ENCODE results near the gene MAP3K21.

The MAP3K21 gene

GRCh38 chr1:233320023-233320422 is 7.5 kb upstream of the MAP3K21 start:
- in situ Hi-C loops (cut with MboI; ENCODE audit: low pct_unique_long_range_greater_than_20kb, low sequenced_read_pairs) = no loop called here
- no peak for DNase-seq

- no peak for DNase-seq
- in situ Hi-C loops (cut with MboI; ENCODE audit: low pct_unique_long_range_greater_than_20kb, low sequenced_read_pairs) = no loop called here
Observed at GRCh38 chr1:233323718-233324117, 3.8 kb upstream of the MAP3K21 start.

DNA sequence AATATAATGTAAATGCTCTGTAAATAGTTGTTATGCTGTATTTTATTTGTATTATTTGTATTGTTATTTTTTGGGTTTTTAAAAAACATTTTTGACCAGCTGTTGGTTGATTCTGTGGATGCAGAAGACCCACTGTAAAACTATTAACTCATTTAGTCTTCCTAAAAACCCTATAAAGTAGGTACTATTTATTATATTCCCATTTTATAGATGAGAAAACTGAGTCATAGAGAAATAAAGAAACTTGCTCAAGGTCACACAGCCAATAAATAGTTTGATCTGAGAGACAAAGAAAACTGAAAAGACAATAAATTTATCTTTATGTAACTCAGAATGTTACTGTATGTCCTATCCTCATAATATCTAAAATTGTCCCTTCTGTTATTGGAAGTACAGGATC is 1.2 kb upstream of the MAP3K21 start:
- in situ Hi-C loops (cut with MboI; ENCODE audit: low pct_unique_long_range_greater_than_20kb, low sequenced_read_pairs) = no loop called here
- DNase-seq = no peak

DNA sequence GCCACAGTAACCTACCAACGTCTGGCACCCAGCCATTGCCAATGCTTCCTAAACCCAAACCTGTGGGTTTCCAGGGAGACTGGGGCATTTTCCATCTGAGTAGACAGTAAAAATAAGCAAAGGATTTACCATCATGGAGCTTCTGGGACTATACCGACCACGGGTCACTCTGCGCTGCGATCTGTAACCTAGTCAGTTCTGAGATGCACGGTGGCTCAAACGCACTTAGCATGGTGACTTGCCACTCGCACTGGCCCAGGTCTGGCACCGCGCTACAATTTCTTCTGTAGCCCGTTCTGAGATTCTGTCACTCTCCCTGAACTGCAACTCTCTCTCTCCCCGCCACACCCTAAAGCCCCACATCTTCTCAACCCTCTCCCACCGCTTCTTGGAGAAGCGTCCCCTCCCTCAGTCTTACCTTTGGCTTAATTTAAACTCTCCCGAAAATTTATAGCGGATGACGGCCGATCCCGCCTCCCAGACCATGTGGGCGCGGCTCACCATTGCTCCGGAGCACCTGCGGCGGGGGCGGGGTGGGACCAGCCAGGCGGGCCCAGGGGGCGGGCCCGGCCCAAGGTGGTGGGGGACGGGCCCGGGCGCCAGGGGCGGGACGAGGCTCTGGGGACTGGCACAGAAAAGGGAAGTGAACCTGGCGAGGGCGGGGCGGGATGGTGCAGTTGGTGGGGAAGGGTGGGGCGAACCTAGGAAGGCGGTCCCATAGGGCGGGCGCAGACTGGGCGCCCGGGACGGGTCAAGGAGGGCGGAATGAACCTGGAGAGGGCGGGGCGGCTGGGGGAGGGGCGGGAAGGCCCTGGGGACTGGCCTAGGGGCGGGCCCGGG is 493 bp upstream of the MAP3K21 start:
- in situ Hi-C loops (cut with MboI; ENCODE audit: low pct_unique_long_range_greater_than_20kb, low sequenced_read_pairs) = no loop called here
- DNase-seq = peak; percentile 85

DNA sequence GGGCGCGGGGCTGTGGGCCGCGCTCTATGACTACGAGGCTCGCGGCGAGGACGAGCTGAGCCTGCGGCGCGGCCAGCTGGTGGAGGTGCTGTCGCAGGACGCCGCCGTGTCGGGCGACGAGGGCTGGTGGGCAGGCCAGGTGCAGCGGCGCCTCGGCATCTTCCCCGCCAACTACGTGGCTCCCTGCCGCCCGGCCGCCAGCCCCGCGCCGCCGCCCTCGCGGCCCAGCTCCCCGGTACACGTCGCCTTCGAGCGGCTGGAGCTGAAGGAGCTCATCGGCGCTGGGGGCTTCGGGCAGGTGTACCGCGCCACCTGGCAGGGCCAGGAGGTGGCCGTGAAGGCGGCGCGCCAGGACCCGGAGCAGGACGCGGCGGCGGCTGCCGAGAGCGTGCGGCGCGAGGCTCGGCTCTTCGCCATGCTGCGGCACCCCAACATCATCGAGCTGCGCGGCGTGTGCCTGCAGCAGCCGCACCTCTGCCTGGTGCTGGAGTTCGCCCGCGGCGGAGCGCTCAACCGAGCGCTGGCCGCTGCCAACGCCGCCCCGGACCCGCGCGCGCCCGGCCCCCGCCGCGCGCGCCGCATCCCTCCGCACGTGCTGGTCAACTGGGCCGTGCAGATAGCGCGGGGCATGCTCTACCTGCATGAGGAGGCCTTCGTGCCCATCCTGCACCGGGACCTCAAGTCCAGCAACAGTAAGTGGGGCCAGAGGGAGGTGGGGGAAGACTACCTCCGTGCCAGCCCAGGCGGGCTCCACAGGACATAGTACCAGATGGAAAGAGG is 808 bp downstream of the MAP3K21 start:
- in situ Hi-C loops (cut with MboI; ENCODE audit: low pct_unique_long_range_greater_than_20kb, low sequenced_read_pairs) = no loop called here
- DNase-seq = peak; percentile 29

DNA sequence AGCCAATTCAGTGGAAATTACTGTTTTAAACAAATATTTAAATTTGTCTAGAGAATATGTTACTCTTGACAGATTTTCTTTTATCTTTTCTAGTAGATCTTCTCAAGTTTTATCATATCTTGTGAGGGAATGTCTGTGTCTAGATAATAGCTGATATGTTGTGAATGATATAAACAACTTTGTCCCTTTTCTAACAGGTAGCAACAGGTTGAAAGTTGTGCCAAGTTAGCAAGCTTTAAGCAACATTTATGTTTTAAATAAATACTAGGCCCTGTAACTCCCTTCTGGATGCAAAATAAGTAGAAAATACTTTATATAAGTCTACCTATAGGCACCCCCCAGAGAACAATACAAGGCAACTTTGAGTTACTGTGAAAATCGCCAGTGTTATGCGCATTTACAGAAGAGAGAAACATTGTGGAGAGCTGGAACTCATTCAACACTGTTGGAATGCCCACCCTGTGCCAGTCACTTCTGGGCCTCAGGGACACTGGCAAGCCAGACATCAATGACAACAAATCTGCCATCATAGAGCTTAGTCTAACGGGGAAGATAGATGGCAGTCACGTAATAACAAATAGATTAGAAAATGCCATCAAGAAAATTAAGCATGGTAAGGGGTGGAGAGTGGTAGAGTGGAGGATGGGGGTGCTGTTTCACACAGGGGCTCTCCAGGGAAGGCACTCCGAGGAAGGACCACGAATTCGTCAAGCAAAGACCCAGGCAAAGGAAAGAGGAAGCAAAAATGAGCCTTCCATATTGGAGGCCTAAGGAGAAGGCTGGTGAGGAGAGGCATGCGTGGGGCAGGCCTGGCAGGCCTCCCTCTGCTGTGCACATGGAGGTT is 4.4 kb downstream of the MAP3K21 start:
- in situ Hi-C loops (cut with MboI; ENCODE audit: low pct_unique_long_range_greater_than_20kb, low sequenced_read_pairs) = no loop called here
- peak; percentile 20 for DNase-seq

GRCh38 chr1:233333086-233333485 is 5.6 kb downstream of the MAP3K21 start:
- in situ Hi-C loops (cut with MboI; ENCODE audit: low pct_unique_long_range_greater_than_20kb, low sequenced_read_pairs) = no loop called here
- peak; percentile 23 for DNase-seq

- no peak for DNase-seq
- in situ Hi-C loops (cut with MboI; ENCODE audit: low pct_unique_long_range_greater_than_20kb, low sequenced_read_pairs) = no loop called here
Observed at GRCh38 chr1:233334092-233334491, 6.6 kb downstream of the MAP3K21 start.

GRCh38 chr1:233336554-233337456 is 9.3 kb downstream of the MAP3K21 start:
- DNase-seq = no peak
- in situ Hi-C loops (cut with MboI; ENCODE audit: low pct_unique_long_range_greater_than_20kb, low sequenced_read_pairs) = no loop called here

DNA sequence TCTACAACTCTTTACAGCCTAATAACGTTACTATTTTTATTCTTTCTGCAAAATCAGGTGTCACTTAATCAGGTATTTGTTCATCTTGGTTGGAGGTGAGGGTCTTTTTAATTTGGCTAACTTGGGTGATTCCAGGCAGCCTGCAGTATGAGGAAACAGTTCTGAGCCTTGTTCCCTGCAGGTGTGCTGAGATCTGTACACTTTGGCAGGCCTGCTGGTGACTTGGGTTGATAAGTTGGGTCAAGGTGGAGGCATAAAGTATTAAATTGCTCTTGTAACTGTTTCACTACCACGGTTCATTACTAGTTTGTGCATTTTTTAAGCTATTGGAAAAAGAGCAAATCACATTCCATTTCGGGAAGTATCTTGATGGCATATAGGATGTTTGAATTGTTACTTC is 10.0 kb downstream of the MAP3K21 start:
- no peak for DNase-seq
- in situ Hi-C loops (cut with MboI; ENCODE audit: low pct_unique_long_range_greater_than_20kb, low sequenced_read_pairs) = no loop called here

DNA sequence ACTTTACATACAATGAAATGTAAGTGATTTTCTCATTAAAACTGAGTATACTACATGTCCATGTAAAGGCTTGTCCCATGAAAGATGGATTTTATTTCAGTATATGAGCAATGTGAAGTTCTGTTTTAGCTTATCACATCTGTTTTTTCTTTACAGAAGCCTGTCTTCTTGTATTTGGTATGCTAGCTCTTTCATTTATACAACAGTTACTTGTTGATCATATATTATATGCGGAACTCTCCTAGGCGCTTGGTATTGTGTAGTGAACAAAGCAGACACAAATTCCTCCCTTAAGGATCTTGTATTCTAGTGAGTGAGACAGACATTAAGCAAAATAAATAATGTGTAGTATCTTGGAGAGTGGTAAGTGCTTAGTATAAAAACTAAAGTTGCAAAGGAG is 10.6 kb downstream of the MAP3K21 start:
- in situ Hi-C loops (cut with MboI; ENCODE audit: low pct_unique_long_range_greater_than_20kb, low sequenced_read_pairs) = no loop called here
- no peak for DNase-seq

GRCh38 chr1:233340031-233340555 is 12.6 kb downstream of the MAP3K21 start:
- DNase-seq = no peak
- in situ Hi-C loops (cut with MboI; ENCODE audit: low pct_unique_long_range_greater_than_20kb, low sequenced_read_pairs) = no loop called here

DNA sequence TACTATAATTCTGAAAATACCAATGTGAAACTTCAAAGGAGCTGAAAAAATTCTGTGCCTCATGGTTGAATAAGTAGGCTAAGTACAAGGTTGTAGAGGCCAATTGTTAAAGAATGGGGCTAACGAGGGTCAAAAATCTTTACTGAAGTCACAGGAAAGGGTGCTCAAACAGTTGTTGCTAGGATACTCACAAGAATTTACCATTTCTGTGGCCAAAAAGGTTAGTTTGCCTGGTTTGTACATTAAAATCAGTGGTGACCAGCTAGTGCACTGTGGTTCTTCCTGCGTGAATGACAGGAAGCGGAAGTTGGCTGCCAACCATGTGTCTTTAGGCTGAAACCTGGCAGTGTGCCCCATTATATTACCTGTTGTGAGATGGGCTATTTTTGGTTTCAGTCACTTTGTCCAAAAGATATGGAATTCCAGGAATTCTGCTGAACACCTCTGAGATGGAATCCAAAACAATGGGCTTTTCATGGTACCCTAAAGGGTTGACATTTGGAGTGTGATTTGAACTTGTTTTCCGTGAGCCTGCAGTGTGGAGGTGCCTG is 13.5 kb downstream of the MAP3K21 start:
- in situ Hi-C loops (cut with MboI; ENCODE audit: low pct_unique_long_range_greater_than_20kb, low sequenced_read_pairs) = no loop called here
- peak; percentile 42 for DNase-seq

GRCh38 chr1:233342086-233342485 is 14.6 kb downstream of the MAP3K21 start:
- DNase-seq = no peak

GRCh38 chr1:233343262-233343661 is 15.7 kb downstream of the MAP3K21 start:
- in situ Hi-C loops (cut with MboI; ENCODE audit: low pct_unique_long_range_greater_than_20kb, low sequenced_read_pairs) = no loop called here
- no peak for DNase-seq

More at GRCh38 chr1:233342086-233342485, 14.6 kb downstream of the MAP3K21 start:
- in situ Hi-C loops (cut with MboI; ENCODE audit: low pct_unique_long_range_greater_than_20kb, low sequenced_read_pairs) = no loop called here

GRCh38 chr1:233347338-233347737 is 19.8 kb downstream of the MAP3K21 start:
- in situ Hi-C loops (cut with MboI; ENCODE audit: low pct_unique_long_range_greater_than_20kb, low sequenced_read_pairs) = no loop called here
- DNase-seq = no peak

DNA sequence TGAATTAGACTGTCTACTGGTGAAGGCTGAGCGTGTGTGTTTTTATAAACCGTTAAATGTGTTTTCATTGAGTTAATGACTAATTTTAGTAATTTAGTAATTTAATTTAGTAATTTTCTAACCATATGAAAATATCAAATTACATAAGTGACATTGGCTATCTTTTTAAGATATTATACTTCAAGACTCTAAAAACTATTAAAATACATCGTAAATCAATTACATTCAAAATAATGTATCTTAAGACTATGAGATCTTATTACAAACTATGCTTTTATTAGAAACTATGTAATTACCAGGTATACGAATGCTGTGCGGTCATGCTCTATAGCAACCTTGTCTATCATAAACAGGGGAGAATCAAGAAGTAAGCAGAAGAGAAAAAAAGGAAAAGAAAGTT is 21.6 kb downstream of the MAP3K21 start:
- in situ Hi-C loops (cut with MboI; ENCODE audit: low pct_unique_long_range_greater_than_20kb, low sequenced_read_pairs) = no loop called here
- DNase-seq = no peak

DNA sequence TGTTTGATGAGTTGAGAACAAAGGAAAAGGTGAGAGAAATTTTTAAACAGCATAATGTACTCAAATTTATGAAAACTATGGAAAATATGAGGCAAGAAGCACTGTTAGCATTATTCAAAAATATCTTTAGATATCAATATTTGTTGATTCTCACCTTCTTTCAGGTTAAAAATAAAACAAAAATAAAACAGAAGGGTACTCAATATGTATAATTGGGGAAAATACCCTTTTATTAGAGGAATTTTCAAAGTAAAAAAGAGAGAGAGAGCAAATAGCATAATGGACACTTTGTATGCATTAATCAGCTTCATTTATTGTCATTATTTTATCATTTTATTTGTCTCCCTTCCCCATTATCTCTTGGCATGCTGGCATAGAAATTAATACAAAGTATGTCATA is 27.5 kb downstream of the MAP3K21 start:
- DNase-seq = no peak
- in situ Hi-C loops (cut with MboI; ENCODE audit: low pct_unique_long_range_greater_than_20kb, low sequenced_read_pairs) = no loop called here

All from KBM-7 (cell line).